HG02943 (cell line): ENCODE data around the gene KRTAP4-12.
"Not testable (repeated sequence)": the region's sequence is repeated elsewhere in the genome, so short reads cannot be mapped to it uniquely, and the experiment has no call there.

Source experiments
- ATAC-seq: cut with Tn5 transposase; IDR thresholded peaks from one replicate; pipeline ENCODE4 v1.9.1; 2021; ENCODE audit warnings: mild to moderate bottlenecking, low read depth, moderate library complexity; ENCODE audit not compliant: unreplicated experiment

Gene KRTAP4-12

DNA sequence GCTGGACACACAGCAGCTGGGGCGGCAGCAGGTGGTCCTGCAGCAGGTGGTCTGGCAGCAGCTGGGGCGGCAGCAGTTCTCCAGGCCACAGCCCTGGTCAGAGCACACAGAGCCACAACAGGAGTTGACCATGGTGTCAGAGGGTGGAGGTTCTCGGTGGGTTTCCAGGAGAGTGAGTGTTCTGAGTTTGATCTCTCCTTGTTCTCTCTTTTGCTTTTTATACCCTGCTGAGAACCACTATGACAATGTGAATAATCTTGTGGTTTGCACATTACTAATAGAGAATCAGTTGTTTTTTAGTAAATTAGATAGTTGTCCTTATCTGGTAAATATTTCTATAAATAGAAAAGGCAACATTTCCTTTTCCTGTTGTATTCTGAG lies at the start of gene KRTAP4-12:
Gene KRTAP4-12, minus strand, starts transcription at position 192 of the 381 bp plus-strand sequence. Its CDS starts 60 bp downstream, at position 132.
- ATAC-seq, result not testable (repeated sequence)

DNA sequence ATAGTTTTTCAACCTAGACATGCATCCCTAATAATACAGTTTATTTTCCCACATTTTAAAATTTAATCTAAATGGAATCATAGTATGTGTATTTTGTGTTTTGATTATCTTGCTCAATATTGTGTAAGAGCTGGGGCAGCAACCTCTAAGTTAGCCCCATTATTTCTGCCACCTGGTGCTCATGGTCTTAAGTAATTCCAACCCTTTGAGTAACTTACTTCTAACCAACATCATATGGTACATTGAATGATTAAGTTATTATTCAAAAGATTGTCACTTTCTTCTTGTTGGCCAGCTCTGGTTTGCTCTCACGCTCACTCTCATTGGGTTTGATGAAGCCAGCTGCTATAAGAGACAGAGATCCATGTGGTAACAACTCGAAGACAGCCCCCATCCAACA lies 47.9 kb upstream of the KRTAP4-12 start:
- ATAC-seq, result no peak

DNA sequence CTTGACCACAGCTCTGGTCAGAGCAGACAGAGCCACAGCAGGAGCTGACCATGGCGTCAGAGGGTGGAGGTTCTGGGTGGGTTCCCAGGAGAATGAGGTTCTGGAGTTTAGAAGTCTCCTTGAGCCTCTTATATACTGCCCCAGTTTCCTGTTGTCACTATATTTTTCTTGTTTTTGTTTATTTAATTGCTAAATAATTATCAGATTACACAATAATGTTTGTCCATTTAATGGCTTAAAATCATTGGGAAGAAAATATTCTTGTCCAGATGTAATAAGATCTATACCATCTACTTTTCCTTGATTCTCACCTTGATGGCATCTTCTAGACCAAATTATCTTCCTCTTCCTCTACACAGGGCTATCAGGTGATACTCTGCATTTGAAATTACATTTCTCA lies 44.1 kb upstream of the KRTAP4-12 start, which contains the start of gene KRTAP4-3:
Gene KRTAP4-3, minus strand, starts transcription at position 101 of the 400 bp plus-strand sequence. Its CDS starts 49 bp downstream, at position 52.
- no peak for ATAC-seq

DNA sequence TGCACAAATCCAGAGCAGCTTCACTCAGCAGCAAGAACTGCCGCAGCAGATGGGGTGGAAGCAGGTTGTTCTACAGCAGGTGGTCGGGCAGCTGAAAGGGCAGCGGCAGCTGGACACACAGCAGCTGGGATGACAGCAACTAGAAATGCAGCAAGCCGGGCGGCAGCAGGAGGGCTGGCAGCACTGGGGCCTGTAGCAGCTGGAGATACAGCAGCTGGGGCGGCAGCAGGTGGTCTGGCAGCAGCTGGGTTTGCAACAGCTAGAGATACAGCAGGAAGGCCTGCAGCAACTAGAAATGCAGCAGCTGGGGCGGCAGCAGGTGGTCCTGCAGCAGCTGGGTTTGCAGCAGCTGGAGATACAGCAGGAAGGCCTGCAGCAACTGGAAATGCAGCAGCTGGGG lies 43.6 kb upstream of the KRTAP4-12 start:
- ATAC-seq, result no peak

DNA sequence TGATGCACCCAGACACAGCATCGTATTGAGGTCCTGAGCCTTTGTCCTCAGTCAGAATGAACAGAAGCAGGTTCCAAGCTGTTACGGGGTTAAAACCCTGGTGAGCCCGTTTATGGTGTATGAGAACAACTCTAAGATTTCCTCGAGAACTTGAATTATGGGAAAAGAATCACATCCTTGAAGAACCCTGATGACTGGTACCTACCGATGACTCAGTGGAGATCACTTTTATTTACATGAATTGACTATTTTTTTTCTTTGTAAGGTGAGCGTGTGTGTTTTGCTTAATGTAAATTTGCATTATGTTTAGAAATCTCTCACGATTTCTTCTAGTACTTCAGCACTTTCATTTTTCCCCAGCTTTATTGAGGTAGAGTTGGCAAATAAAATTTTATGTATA lies 39.8 kb upstream of the KRTAP4-12 start:
- no peak for ATAC-seq

DNA sequence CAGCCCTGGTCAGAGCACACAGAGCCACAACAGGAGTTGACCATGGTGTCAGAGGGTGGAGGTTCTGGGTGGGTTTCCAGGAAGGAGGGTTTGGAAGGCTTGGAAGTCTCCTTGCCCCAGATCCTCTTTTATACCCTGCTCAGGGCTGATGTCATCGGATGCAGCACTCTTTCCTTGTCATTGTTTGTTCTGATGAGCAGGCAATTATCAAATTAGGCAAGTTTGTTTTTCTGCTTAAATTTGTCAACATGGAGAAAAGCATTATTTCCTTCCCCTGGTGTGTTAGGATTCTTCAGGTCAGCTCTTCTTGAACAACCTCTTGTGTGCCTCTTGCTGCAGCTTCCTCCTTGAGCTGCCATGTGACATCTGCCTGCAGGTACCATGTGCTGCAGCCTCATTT lies 36.7 kb upstream of the KRTAP4-12 start, which contains the start of gene KRTAP4-4:
Gene KRTAP4-4, minus strand, starts transcription at position 101 of the 400 bp plus-strand sequence. Its CDS starts 57 bp downstream, at position 44.
- no peak for ATAC-seq

DNA sequence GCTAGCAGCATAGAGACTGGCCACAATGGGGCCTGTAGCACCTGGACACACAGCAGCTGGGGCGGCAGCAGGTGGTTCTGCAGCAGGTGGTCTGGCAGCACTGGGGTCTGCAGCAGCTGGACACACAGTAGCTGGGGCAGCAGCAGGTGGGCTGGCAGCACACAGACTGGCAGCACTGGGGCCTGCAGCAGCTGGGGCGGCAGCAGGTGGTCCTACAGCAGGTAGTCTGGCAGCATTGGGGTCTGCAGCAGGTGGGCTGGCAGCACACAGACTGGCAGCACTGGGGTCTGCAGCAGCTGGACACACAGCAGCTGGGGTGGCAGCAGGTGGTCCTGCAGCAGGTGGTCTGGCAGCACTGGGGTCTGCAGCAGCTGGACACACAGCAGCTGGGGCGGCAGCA lies 36.2 kb upstream of the KRTAP4-12 start:
- not testable (repeated sequence) for ATAC-seq

DNA sequence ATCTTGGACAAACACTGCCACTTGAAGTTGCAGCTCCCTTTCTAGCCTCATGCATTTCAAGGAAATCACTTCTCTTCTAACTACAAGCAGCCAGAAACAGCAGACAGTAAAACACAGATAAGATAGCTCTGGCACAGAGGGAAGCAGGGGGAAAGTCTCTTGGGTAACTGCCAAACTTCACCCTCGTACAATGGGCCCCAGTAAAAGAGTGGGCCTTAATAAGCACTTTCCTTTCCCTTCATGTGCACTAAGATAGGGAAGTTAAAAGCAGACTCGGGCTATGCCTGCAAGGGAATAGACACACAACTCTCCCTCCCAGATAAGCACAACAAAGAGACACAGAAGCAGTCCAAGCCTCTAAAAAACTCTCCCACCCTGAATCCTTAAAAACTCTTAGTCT lies 29.9 kb upstream of the KRTAP4-12 start:
- no peak for ATAC-seq

DNA sequence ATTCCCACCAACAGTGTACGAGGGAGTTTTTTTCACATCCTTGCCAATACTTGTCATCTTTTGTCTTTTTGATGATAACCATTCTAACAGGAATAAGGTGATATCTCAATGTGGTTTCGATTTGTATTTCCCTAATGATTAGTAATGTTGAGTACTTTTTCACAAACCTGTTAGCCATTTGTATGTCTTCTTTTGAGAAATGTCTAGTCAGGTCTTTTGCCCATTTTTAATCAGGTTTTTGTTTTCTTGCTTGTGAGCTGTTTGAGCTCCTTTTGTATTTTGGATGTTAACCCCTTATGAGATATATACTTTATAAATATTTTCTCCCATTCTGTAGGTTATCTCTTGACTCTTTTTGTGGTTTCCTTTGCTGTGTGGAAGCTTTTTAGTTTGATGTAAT lies 27.5 kb upstream of the KRTAP4-12 start:
- no peak for ATAC-seq

DNA sequence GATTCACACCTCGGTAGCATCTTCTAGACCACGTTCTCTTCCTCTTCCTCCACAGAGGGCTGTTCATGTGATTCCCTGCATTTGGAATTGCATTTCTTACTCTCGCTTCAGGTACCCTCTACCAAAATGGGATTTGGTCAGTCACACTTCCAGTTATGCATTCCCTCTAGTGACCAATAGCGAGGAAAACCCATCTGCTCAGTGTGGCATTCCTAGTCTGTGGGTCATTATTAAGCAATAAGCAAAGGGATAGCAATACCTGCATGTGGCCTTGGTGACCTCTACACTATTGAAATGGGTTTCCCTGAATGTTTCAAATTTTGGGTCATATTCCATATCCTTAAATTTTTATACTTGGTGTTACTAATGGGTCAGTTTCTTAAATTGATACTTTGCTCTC lies 26.0 kb upstream of the KRTAP4-12 start:
- no peak for ATAC-seq

DNA sequence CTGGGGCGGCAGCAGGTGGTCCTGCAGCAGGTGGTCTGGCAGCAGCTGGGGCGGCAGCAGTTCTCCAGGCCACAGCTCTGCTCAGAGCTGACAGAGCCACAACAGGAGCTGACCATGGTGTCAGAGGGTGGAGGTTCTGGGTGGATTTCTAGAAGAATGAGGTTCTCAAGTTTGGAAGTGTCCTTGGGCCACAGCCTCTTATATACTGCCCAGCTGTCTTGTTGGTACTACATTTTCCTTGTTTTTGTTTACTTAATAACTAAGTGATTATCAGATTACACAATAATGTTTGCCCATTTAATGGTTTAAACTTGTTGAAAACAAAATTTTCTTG lies 25.6 kb upstream of the KRTAP4-12 start, which contains the start of gene KRTAP4-5:
Gene KRTAP4-5, minus strand, starts transcription at position 174 of the 334 bp plus-strand sequence. Its CDS starts 58 bp downstream, at position 116.
- no peak for ATAC-seq

DNA sequence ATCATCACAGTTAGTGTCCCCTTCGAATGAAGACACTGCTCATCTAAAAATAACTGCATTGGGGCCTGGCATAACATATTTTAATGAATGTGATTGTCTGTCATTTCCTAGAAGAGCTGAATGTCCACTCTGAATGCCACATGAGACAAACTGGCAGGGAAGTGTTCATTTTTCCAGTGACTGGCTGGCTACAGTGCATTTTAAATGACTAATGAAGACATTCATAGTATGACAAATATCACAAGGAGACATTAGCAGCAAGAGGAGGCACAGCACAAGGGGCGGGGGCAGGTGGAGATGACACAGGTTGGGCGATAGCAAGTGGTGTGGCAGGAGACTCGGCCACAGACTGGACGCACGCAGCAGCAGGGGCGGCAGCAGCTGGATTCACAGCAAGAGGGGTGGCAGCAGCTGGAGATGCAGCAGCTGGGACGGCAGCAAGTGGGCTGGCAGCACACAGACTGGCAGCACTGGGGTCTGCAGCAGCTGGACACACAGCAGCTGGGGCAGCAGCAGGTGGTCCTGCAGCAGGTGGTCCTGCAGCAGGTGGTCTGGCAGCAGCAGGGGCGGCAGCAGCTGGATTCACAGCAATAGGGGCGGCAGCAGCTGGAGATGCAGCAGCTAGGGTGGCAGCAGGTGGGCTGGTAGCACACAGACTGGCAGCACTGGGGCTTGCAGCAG lies 25.1 kb upstream of the KRTAP4-12 start:
- ATAC-seq, result not testable (repeated sequence)

DNA sequence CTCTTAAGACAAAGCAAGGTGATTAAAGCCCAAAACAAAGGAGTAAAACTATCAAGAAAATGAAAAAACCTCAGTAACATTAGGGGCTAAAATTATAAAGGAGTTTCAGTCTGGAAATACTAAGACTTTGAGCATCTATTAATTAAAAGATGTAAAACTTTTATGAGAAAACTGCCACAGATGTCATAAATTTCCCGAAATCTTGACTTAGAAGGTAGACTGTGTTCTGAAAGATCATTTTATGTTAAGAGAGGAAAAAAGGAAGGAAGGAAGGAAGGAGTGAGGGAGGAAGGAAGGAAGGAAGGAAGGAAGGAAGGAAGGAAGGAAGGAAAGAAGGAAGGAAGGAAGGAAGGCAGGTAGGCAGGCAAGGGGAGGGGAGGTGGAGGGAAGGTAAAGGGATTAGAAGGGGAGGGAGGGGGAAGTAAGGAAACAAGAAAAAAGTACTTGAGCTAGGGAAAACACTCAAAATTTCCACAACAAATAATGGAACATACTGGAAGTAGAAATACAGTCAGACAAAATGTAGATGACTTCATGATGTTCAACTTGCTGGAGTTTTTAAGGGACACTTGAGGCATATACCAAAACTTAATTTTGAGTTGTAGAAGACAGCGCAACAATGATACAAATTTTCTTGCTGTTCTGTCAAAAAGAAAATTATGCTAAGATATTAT lies 23.7 kb upstream of the KRTAP4-12 start:
- ATAC-seq, result no peak

DNA sequence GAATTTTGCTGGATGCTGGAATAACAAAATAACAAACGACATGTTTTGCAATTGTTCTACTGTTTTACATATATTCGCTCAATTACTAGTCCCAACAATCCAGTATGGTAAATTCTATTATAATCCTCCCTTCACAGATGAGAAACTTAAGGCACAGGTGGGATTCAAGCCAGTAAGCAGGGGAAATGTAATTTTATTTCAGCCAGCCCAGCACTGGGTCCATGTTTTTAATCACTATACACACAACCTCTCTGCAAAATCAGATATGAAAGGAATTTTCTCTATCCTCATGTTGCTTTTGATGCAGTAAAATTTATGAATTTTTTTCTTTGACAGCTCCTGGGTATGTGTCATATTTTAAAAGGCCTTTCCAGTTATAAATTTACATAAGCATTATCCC lies 21.3 kb upstream of the KRTAP4-12 start:
- no peak for ATAC-seq

DNA sequence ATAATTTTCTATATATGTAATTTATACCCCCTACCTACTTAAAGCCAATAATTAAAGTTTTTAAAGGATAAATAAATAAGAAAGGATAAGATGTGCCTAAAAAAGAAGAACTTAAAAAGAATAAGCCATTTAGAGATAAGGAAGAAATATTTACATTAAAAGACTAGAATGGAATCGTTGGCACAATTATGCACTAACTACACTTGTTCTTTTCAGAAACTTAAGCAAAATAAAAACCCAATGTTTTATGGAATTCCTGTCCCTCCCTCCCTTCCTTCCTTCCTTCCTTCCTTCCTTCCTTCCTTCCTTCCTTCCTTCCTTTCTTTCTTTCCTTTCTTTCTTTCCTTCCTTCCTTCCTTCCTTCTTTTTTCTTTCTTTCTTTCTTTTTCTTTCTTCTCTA lies 20.9 kb upstream of the KRTAP4-12 start:
- ATAC-seq, result no peak

DNA sequence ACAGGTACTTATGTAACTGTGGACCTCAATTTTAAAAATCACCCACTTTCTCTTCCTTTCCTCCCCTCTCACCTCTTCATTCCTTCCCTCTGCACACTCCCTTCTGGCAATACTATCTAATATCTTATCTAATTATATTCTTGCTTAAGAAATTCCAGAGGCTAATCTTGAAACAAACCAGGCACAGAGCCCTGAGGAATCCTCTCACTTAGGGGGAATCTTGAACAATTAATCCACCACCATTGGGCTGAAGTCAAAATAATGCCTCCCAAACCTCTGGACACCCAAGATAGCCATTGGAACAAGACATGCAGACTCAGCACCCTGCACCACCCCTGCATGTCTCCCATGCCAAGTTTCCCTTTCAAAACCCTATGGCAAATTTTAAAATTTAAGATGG lies 17.4 kb upstream of the KRTAP4-12 start:
- no peak for ATAC-seq

DNA sequence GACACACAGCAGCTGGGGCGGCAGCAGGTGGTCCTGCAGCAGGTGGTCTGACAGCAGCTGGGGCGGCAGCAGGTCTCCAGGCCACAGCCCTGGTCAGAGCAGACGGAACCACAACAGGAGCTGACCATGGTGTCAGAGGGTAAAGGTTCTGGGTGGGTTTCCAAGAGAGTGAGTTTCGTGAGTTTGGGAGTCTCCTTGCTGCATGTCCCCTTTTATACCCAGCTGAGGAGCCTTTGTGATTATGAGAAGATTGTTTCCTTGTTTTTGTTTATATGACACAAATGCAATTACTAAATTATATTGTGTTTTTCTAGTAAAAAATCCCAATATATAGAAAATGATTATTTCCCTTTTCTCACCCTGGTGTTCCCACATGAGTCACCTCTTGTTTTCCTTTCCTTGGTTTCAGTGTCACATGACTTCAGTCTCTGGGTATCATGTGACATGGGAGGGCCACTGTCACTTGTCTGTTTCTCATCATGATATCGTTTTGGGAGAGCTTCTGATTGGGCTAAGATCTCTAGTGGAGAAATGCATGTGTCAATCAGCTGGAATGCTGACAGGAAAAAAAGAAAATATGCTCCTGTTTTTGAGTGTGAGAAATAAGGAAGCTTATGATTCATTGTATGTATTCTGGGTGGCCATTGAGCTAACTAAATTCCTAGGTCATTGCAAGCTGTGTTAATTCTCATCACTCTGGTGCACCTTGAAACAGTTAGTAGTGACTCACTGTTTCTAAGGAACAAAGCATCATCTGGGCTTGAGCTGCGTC lies 16.6 kb upstream of the KRTAP4-12 start, which contains the start of gene KRTAP4-6:
Gene KRTAP4-6, minus strand, starts transcription at position 185 of the 772 bp plus-strand sequence. Its CDS starts 57 bp downstream, at position 128.
- ATAC-seq, result no peak

DNA sequence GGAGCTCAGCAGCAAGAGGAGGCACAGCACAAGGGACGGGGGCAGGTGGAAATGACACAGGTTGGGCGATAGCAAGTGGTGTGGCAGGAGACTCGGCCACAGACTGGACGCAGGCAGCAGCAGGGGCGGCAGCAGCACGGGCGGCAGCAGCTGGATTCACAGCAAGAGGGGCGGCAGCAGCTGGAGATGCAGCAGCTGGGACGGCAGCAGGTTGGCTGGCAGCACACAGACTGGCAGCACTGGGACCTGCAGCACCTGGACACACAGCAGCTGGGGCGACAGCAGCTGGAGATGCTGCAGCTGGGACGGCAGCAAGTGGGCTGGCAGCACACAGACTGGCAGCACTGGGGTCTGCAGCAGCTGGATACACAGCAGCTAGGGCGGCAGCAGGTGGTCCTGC lies 15.9 kb upstream of the KRTAP4-12 start:
- ATAC-seq, result not testable (repeated sequence)

DNA sequence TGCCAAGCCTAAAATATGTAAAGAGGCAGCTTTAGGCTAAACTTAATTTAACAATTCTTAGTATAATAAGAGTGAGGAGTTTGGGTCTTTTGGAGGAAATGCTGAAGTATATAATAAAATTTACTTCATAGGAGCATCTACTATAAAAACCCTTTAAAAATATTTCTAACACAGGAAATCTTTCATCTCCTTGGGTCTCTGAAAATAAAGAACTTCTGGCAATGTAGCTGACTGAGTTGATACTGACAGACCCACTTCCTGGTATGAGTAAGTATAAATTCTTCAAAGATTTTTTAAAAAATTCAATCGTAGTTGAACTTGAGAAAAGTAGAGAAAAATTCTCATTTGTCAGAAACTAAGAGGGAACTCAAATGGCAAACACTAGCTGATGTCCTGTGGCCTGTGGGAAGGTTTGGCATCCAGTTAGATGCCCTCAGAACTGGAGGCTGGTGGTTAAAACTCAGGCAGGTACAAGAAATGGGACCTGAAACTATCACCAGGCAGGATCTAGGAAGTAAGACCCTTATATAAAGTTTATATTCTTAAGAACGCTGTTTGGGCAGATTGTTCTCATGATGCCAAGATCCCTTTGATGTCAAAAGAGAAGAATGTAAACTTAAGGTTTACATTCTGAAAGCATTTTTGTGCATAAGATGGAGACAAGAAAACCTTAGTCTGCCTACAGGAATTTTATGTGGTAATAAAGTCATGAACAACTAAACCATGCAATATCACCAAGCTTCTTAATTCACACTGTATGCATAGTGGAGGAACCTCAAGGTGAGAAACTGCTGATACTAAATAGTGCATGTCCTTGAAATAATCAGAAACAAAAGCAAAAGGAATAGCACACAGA lies 10.1 kb upstream of the KRTAP4-12 start:
- no peak for ATAC-seq

DNA sequence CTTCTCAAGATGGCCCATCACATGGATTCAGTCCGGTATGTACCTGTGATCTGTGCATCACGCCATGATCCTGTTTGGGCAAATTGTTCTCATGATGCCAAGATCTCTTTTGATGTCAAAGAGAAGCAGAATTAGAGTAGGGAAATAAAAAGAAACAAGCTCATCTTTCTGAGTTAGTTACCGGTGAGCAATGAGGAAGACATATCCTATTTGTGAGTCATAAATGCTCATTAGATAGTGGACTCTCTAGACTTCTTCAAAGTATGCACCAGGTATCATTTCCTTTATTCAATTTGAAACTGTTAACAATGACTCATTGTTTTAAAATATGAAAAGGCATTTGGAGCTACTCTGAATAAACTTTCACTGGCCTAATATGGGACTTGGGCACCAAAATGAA lies 8.0 kb upstream of the KRTAP4-12 start:
- ATAC-seq, result no peak
